ENCODE results near the gene RNASEL. TPM values are rescaled to one million over a fixed set of nuclear protein-coding genes. Genes with fewer than 3 reads are reported as not detected.

The RNASEL gene
- total RNA-seq, 1 experiment from 2014 or later, result 2.9 TPM

GRCh38 chr1:182604175-182605164, 15.4 kb upstream of the RNASEL start, which contains the start of gene RGS16:
TSS of gene RGS16 (minus strand) at chr1:182604389. CDS start at chr1:182604259, 130 bp downstream.
- intact Hi-C loops (cut with micrococcal nuclease; ENCODE audit: unreplicated experiment), result no loop called here
- DNase-seq, result peak; percentile 87 to 89
- H3K9me3 ChIP-seq, result no peaks in the 10 kb centered on the region
- CTCF ChIA-PET, result interaction anchor here (0.6 to 3.1 kb wide), 5 partner anchors 9 to 257 kb away, joined by 3 to 28 read pairs (median 7); no protein-coding TSS in a partner anchor
- peaks cover 5% of the 10 kb centered on the region; the same call in 1 of the 2 replicates for H3K4me1 ChIP-seq
- TF ChIP-seq, protein P1, sequence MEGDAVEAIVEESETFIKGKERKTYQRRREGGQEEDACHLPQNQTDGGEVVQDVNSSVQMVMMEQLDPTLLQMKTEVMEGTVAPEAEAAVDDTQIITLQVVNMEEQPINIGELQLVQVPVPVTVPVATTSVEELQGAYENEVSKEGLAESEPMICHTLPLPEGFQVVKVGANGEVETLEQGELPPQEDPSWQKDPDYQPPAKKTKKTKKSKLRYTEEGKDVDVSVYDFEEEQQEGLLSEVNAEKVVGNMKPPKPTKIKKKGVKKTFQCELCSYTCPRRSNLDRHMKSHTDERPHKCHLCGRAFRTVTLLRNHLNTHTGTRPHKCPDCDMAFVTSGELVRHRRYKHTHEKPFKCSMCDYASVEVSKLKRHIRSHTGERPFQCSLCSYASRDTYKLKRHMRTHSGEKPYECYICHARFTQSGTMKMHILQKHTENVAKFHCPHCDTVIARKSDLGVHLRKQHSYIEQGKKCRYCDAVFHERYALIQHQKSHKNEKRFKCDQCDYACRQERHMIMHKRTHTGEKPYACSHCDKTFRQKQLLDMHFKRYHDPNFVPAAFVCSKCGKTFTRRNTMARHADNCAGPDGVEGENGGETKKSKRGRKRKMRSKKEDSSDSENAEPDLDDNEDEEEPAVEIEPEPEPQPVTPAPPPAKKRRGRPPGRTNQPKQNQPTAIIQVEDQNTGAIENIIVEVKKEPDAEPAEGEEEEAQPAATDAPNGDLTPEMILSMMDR (IDR thresholded peaks at IDR 0.05; ENCODE audit: insufficient read depth in 1 of 2, low read depth in 1 of 2, low read length in 1 of 2, severe bottlenecking in 1 of 2, unreplicated experiment in 1 of 2), result no peak
- peak within 1 kb of the TSS; percentile 65 for H3K4me3 ChIP-seq (ENCODE audit: low read depth, low read length)
- peaks cover 3% of the 10 kb centered on the region for H3K36me3 ChIP-seq (ENCODE audit: control insufficient read depth, insufficient read depth, low read length)
- no TSS peak for BruUV-seq (replicated peaks)
- H3K9me3 Mint-ChIP-seq (ENCODE audit: unreplicated experiment), result no peaks in the 10 kb centered on the region
- H3K4me1 Mint-ChIP-seq (ENCODE audit: low read depth, unreplicated experiment), result no peaks in the 10 kb centered on the region
- no peaks in the 10 kb centered on the region for H3K27me3 Mint-ChIP-seq (ENCODE audit: insufficient read depth, unreplicated experiment)
- peaks cover 6% of the 10 kb centered on the region for H3K36me3 Mint-ChIP-seq (ENCODE audit: insufficient read depth, unreplicated experiment)
- no peaks in the 10 kb centered on the region for H3K27me3 ChIP-seq (replicated peaks; ENCODE audit: control insufficient read depth, insufficient read depth, low read length)
- peak within 1 kb of the TSS; percentile 73 for H3K4me3 Mint-ChIP-seq (ENCODE audit: unreplicated experiment)
- POLR2A ChIA-PET, result interaction anchor here (1.4 kb wide), 1 partner anchor 178 kb away, joined by 3 read pairs; no protein-coding TSS in a partner anchor
- H3K27ac Mint-ChIP-seq (ENCODE audit: unreplicated experiment), result peak within 1 kb of the TSS; percentile 19

- Histone ChIP-seq H3K4me1 (peaks cover 5% of the 10 kb centered on the region; the same call in 1 of the 2 replicates), H3K27me3 (replicated peaks; ENCODE audit: control insufficient read depth, insufficient read depth, low read length) (no peaks in the 10 kb centered on the region), H3K4me3 (ENCODE audit: low read depth, low read length) (peak overlapping the region; percentile 65), H3K9me3 (no peaks in the 10 kb centered on the region), H3K36me3 (ENCODE audit: control insufficient read depth, insufficient read depth, low read length) (peaks cover 3% of the 10 kb centered on the region)
- H3K27ac Mint-ChIP-seq (ENCODE audit: unreplicated experiment), result peak overlapping the region; percentile 19
- no peak for DNase-seq
- peaks cover 6% of the 10 kb centered on the region for H3K36me3 Mint-ChIP-seq (ENCODE audit: insufficient read depth, unreplicated experiment)
- BruUV-seq (replicated peaks), result TSS peak; percentile 61
- intact Hi-C loops (cut with micrococcal nuclease; ENCODE audit: unreplicated experiment), result no loop called here
- POLR2A ChIA-PET, result interaction anchor here (1.4 kb wide), 1 partner anchor 179 kb away, joined by 3 read pairs; no protein-coding TSS in a partner anchor
- TF ChIP-seq, protein P1 (IDR thresholded peaks at IDR 0.05; ENCODE audit: insufficient read depth in 1 of 2, low read depth in 1 of 2, low read length in 1 of 2, severe bottlenecking in 1 of 2, unreplicated experiment in 1 of 2), result no peak
- H3K4me3 Mint-ChIP-seq (ENCODE audit: unreplicated experiment), result peak overlapping the region; percentile 73
- H3K4me1 Mint-ChIP-seq (ENCODE audit: low read depth, unreplicated experiment), result no peaks in the 10 kb centered on the region
- CTCF ChIA-PET, result interaction anchor here (0.6 to 3.1 kb wide), 4 partner anchors 8 to 258 kb away, joined by 3 to 28 read pairs (median 7); no protein-coding TSS in a partner anchor
- H3K9me3 Mint-ChIP-seq (ENCODE audit: unreplicated experiment), result no peaks in the 10 kb centered on the region
- H3K27me3 Mint-ChIP-seq (ENCODE audit: insufficient read depth, unreplicated experiment), result no peaks in the 10 kb centered on the region
These were observed 14.7 kb upstream of the RNASEL start for GRCh38 chr1:182603646-182604174.
